ENCODE data around the gene IFT25.

The IFT25 gene

GRCh38 chr1:53895421-53895820 is 50.1 kb downstream of the IFT25 start:
- no peak overlapping the region for H3K4me3 ChIP-seq (ENCODE audit: low read length)
- no peak for DNase-seq (ENCODE audit: low read depth)
- no peak for TF ChIP-seq CTCF (conservative IDR thresholded peaks at IDR 0.05; ENCODE audit: low read depth, low read length)

- no peak for TF ChIP-seq CTCF (conservative IDR thresholded peaks at IDR 0.05; ENCODE audit: low read depth, low read length)
- no peak for DNase-seq (ENCODE audit: low read depth)
- no peak overlapping the region for H3K4me3 ChIP-seq (ENCODE audit: low read length)
These were observed 50.9 kb downstream of the IFT25 start for GRCh38 chr1:53894644-53895043.

GRCh38 chr1:53893999-53894636 is 51.4 kb downstream of the IFT25 start, which contains the start of gene DIO1:
TSS of gene DIO1 (plus strand) at chr1:53894187. CDS start at chr1:53894211, 24 bp downstream.
- TF ChIP-seq CTCF (conservative IDR thresholded peaks at IDR 0.05; ENCODE audit: low read depth, low read length) = no peak
- no peak within 1 kb of the TSS for H3K4me3 ChIP-seq (ENCODE audit: low read length)
- DNase-seq (ENCODE audit: low read depth) = no peak

- no peak for DNase-seq (ENCODE audit: low read depth)
- TF ChIP-seq CTCF (conservative IDR thresholded peaks at IDR 0.05; ENCODE audit: low read depth, low read length) = no peak
- no peak overlapping the region for H3K4me3 ChIP-seq (ENCODE audit: low read length)
These were observed 52.6 kb downstream of the IFT25 start for GRCh38 chr1:53892911-53893310.

GRCh38 chr1:53891678-53892077 is 53.8 kb downstream of the IFT25 start:
- H3K4me3 ChIP-seq (ENCODE audit: low read length) = no peak overlapping the region
- no peak for TF ChIP-seq CTCF (conservative IDR thresholded peaks at IDR 0.05; ENCODE audit: low read depth, low read length)
- no peak for DNase-seq (ENCODE audit: low read depth)

GRCh38 chr1:53891018-53891417 is 54.5 kb downstream of the IFT25 start:
- TF ChIP-seq CTCF (conservative IDR thresholded peaks at IDR 0.05; ENCODE audit: low read depth, low read length) = no peak
- H3K4me3 ChIP-seq (ENCODE audit: low read length) = no peak overlapping the region
- no peak for DNase-seq (ENCODE audit: low read depth)

- DNase-seq (ENCODE audit: low read depth) = no peak
- H3K4me3 ChIP-seq (ENCODE audit: low read length) = peak overlapping the region; percentile 94
- no peak for TF ChIP-seq CTCF (conservative IDR thresholded peaks at IDR 0.05; ENCODE audit: low read depth, low read length)
These were observed 55.0 kb downstream of the IFT25 start for GRCh38 chr1:53890522-53890941.
